SK-N-SH treated with all-trans-retinoic acid at 6 μM for 48 hours (cell line): Measurements from ENCODE around the gene SMAD4.
A peak's percentile ranks its signal among the peaks of the same experiment; 100 is the strongest.

Experiments
- ATAC-seq: fragments of 200-7000 bp; cut with Tn5 transposase; 3 replicates; pipeline ENCODE4 v1.9.1; 2020; ENCODE audit warnings: mild to moderate bottlenecking, moderate library complexity
- ARNTL ChIP-seq: fragments of 450-650 bp; formaldehyde crosslinking; IDR thresholded peaks from 2 replicates; pipeline ENCODE4 v1.5.0; 2020; ENCODE audit warnings: low read depth, mild to moderate bottlenecking, moderate library complexity, borderline replicate concordance
- BACH2 ChIP-seq: fragments of 250-450 bp; sonication (Bioruptor Pico); IDR thresholded peaks from 2 replicates; pipeline ENCODE4 v1.9.0; 2021; ENCODE audit warnings: mild to moderate bottlenecking, borderline replicate concordance
- CREB5 ChIP-seq: fragments of 250-450 bp; sonication (Bioruptor Pico); IDR thresholded peaks from 2 replicates; pipeline ENCODE4 v1.5.1; 2020; ENCODE audit warnings: low read depth, mild to moderate bottlenecking, moderate library complexity
- CSDC2 ChIP-seq: fragments of 250-450 bp; sonication (Bioruptor Pico); IDR thresholded peaks from 2 replicates; pipeline ENCODE4 v1.5.0; 2020; ENCODE audit warnings: mild to moderate bottlenecking, moderate library complexity
- ESRRG ChIP-seq: fragments of 250-450 bp; sonication (Bioruptor Pico); IDR thresholded peaks from 2 replicates; pipeline ENCODE4 v1.6.1; 2021; ENCODE audit warnings: mild to moderate bottlenecking
- GLIS3 ChIP-seq: fragments of 250-450 bp; sonication (Bioruptor Pico); IDR thresholded peaks from 2 replicates; pipeline ENCODE4 v1.5.0; 2020; ENCODE audit warnings: mild to moderate bottlenecking, moderate library complexity
- ISL1 ChIP-seq: fragments of 250-450 bp; sonication (Bioruptor Pico); IDR thresholded peaks from 2 replicates; pipeline ENCODE4 v2.1.2; 2022; ENCODE audit warnings: mild to moderate bottlenecking, moderate library complexity
- OSR1 ChIP-seq: fragments of 250-450 bp; sonication (Bioruptor Pico); IDR thresholded peaks from 2 replicates; pipeline ENCODE4 v1.8.0; 2022; ENCODE audit warnings: moderate library complexity, mild to moderate bottlenecking, inconsistent platforms
- POU6F1 ChIP-seq: fragments of 250-450 bp; sonication (Bioruptor Pico); IDR thresholded peaks from 2 replicates; pipeline ENCODE4 v1.8.0; 2021; ENCODE audit warnings: low read depth, mild to moderate bottlenecking, moderate library complexity, borderline replicate concordance
- RARB ChIP-seq: fragments of 250-450 bp; sonication (Bioruptor Pico); IDR thresholded peaks from 2 replicates; pipeline ENCODE4 v1.8.0; 2021; ENCODE audit warnings: mild to moderate bottlenecking, moderate library complexity
- SNAI2 ChIP-seq: fragments of 250-450 bp; sonication (Bioruptor Pico); IDR thresholded peaks from 2 replicates; pipeline ENCODE4 v1.5.0; 2020; ENCODE audit warnings: mild to moderate bottlenecking, moderate library complexity
- TCF4 ChIP-seq: fragments of 250-450 bp; sonication (Bioruptor Pico); IDR thresholded peaks from 2 replicates; pipeline ENCODE4 v1.8.0; 2021; ENCODE audit warnings: mild to moderate bottlenecking, moderate library complexity, borderline replicate concordance
- TOX ChIP-seq: fragments of 250-450 bp; sonication (Bioruptor Pico); IDR thresholded peaks from 2 replicates; pipeline ENCODE4 v1.8.0; 2021; ENCODE audit warnings: mild to moderate bottlenecking, moderate library complexity, borderline replicate concordance
- ZC3H10 ChIP-seq: fragments of 250-450 bp; sonication (Bioruptor Pico); IDR thresholded peaks from 2 replicates; pipeline ENCODE4 v1.5.1; 2021; ENCODE audit warnings: mild to moderate bottlenecking, moderate library complexity
- ZFP3 ChIP-seq: fragments of 250-450 bp; sonication (Bioruptor Pico); IDR thresholded peaks from 2 replicates; pipeline ENCODE4 v1.5.0; 2020; ENCODE audit warnings: mild to moderate bottlenecking, moderate library complexity
- ZFP30 ChIP-seq: fragments of 450-650 bp; formaldehyde crosslinking; IDR thresholded peaks from 2 replicates; pipeline ENCODE4 v1.5.0; 2022; ENCODE audit warnings: mild to moderate bottlenecking, moderate library complexity
- ZNF565 ChIP-seq: fragments of 450-650 bp; formaldehyde crosslinking; conservative IDR thresholded peaks from 2 replicates; pipeline ENCODE4 v1.5.0; 2020; ENCODE audit warnings: low read depth, mild to moderate bottlenecking, moderate library complexity
- ZNF8 ChIP-seq: fragments of 450-650 bp; formaldehyde crosslinking; IDR thresholded peaks from 2 replicates; pipeline ENCODE4 v1.5.0; 2020; ENCODE audit warnings: mild to moderate bottlenecking, moderate library complexity
- TF ChIP-seq, protein P1 (sequence below): fragments of 250-450 bp; sonication (Bioruptor Pico); IDR thresholded peaks from 2 replicates; pipeline ENCODE4 v1.8.0; 2020; ENCODE audit warnings: mild to moderate bottlenecking, moderate library complexity, borderline replicate concordance
- TF ChIP-seq, protein P2 (sequence below): fragments of 250-450 bp; sonication (Bioruptor Pico); IDR thresholded peaks from 2 replicates; pipeline ENCODE4 v1.5.1; 2021; ENCODE audit warnings: mild to moderate bottlenecking, moderate library complexity
- TF ChIP-seq, protein P3 (sequence below): fragments of 250-450 bp; sonication (Bioruptor Pico); IDR thresholded peaks from 2 replicates; pipeline ENCODE4 v1.5.0; 2020; ENCODE audit warnings: mild to moderate bottlenecking, moderate library complexity

The SMAD4 gene

GRCh38 chr18:51029378-51029693 is 677 bp upstream of the SMAD4 start:
- TF ChIP-seq RARB (CRISPR knock-in tag) (no peak), ZNF8 (CRISPR knock-in tag) (no peak), GLIS3 (CRISPR knock-in tag) (no peak), CREB5 (no peak), TOX (CRISPR knock-in tag) (no peak), BACH2 (CRISPR knock-in tag) (no peak), ZFP3 (CRISPR knock-in tag) (no peak), ZFP30 (CRISPR knock-in tag) (no peak)
- peak; percentile 67 for ATAC-seq

DNA sequence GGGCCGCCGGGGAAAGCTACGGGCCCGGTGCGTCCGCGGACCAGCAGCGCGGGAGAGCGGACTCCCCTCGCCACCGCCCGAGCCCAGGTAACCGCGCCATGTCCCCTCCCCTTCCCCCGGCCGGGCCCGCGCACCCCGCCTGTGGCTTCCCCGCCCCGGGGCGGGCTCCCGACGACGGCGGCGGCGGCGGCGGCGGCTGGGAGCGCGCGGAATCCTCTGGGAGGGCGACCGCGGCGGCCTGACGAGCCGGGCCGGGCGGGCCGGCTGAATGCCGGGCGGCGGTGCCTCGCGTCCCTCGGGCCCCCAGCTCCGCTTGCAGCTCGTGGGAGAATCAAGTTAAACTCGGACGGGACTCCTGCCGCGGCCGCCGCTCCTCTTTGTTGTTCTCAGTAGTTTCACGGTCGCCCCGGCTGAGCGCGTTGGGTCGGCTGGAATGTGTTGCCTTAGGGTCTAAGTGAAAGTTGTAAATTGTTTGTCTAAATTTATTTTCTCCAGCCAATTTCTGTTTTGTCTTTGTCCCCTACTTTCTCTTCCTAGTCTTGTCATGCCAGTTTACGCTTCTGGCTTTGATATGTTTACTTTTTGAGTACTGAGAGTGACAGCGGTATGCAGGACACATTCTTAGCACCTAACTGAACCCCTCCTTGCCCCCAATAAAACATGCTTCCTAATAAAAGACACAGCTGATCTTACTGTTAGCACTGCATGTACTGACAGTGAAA is 685 bp downstream of the SMAD4 start:
- peak; percentile 66 for ATAC-seq
- TF ChIP-seq ZC3H10, result no peak
- no peak for TF ChIP-seq ESRRG
- TF ChIP-seq OSR1 (CRISPR knock-in tag), result no peak
- no peak for TF ChIP-seq ARNTL (CRISPR knock-in tag)
- no peak for TF ChIP-seq ZFP30 (CRISPR knock-in tag)
- no peak for TF ChIP-seq RARB (CRISPR knock-in tag)
- no peak for TF ChIP-seq BACH2 (CRISPR knock-in tag)
- TF ChIP-seq ISL1 (CRISPR knock-in tag), result no peak
- no peak for TF ChIP-seq TOX (CRISPR knock-in tag)
- TF ChIP-seq, protein P1, sequence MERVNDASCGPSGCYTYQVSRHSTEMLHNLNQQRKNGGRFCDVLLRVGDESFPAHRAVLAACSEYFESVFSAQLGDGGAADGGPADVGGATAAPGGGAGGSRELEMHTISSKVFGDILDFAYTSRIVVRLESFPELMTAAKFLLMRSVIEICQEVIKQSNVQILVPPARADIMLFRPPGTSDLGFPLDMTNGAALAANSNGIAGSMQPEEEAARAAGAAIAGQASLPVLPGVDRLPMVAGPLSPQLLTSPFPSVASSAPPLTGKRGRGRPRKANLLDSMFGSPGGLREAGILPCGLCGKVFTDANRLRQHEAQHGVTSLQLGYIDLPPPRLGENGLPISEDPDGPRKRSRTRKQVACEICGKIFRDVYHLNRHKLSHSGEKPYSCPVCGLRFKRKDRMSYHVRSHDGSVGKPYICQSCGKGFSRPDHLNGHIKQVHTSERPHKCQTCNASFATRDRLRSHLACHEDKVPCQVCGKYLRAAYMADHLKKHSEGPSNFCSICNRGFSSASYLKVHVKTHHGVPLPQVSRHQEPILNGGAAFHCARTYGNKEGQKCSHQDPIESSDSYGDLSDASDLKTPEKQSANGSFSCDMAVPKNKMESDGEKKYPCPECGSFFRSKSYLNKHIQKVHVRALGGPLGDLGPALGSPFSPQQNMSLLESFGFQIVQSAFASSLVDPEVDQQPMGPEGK (CRISPR knock-in tag), result no peak
- TF ChIP-seq, protein P2, sequence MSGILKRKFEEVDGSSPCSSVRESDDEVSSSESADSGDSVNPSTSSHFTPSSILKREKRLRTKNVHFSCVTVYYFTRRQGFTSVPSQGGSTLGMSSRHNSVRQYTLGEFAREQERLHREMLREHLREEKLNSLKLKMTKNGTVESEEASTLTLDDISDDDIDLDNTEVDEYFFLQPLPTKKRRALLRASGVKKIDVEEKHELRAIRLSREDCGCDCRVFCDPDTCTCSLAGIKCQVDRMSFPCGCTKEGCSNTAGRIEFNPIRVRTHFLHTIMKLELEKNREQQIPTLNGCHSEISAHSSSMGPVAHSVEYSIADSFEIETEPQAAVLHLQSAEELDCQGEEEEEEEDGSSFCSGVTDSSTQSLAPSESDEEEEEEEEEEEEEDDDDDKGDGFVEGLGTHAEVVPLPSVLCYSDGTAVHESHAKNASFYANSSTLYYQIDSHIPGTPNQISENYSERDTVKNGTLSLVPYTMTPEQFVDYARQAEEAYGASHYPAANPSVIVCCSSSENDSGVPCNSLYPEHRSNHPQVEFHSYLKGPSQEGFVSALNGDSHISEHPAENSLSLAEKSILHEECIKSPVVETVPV (CRISPR knock-in tag), result no peak
- no peak for TF ChIP-seq CSDC2 (CRISPR knock-in tag)
- TF ChIP-seq POU6F1 (CRISPR knock-in tag), result no peak
- TF ChIP-seq CREB5, result no peak

GRCh38 chr18:51032193-51032592 is 2.2 kb downstream of the SMAD4 start:
- TF ChIP-seq TCF4 (CRISPR knock-in tag), result no peak
- TF ChIP-seq SNAI2 (CRISPR knock-in tag), result no peak
- no peak for TF ChIP-seq ISL1 (CRISPR knock-in tag)
- TF ChIP-seq, protein P3, sequence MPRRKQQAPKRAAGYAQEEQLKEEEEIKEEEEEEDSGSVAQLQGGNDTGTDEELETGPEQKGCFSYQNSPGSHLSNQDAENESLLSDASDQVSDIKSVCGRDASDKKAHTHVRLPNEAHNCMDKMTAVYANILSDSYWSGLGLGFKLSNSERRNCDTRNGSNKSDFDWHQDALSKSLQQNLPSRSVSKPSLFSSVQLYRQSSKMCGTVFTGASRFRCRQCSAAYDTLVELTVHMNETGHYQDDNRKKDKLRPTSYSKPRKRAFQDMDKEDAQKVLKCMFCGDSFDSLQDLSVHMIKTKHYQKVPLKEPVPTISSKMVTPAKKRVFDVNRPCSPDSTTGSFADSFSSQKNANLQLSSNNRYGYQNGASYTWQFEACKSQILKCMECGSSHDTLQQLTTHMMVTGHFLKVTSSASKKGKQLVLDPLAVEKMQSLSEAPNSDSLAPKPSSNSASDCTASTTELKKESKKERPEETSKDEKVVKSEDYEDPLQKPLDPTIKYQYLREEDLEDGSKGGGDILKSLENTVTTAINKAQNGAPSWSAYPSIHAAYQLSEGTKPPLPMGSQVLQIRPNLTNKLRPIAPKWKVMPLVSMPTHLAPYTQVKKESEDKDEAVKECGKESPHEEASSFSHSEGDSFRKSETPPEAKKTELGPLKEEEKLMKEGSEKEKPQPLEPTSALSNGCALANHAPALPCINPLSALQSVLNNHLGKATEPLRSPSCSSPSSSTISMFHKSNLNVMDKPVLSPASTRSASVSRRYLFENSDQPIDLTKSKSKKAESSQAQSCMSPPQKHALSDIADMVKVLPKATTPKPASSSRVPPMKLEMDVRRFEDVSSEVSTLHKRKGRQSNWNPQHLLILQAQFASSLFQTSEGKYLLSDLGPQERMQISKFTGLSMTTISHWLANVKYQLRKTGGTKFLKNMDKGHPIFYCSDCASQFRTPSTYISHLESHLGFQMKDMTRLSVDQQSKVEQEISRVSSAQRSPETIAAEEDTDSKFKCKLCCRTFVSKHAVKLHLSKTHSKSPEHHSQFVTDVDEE (CRISPR knock-in tag), result no peak
- no peak for TF ChIP-seq BACH2 (CRISPR knock-in tag)
- TF ChIP-seq, protein P1 (CRISPR knock-in tag), result no peak
- TF ChIP-seq TOX (CRISPR knock-in tag), result no peak
- TF ChIP-seq ZNF565, result no peak
- no peak for TF ChIP-seq ZFP3 (CRISPR knock-in tag)
- no peak for TF ChIP-seq GLIS3 (CRISPR knock-in tag)
- no peak for TF ChIP-seq OSR1 (CRISPR knock-in tag)
- TF ChIP-seq RARB (CRISPR knock-in tag), result no peak
- no peak for TF ChIP-seq CSDC2 (CRISPR knock-in tag)
- TF ChIP-seq, protein P2 (CRISPR knock-in tag), result no peak
- no peak for TF ChIP-seq ZNF8 (CRISPR knock-in tag)
- no peak for TF ChIP-seq ESRRG
- ATAC-seq, result no peak
